WERI-Rb-1 (cell line): ENCODE results near the gene ARHGAP24.

Experiments
- DNase-seq: peaks from one replicate; pipeline ENCODE4 v3.0.0-alpha.2; 2020
- H3K27ac ChIP-seq: fragments of 250-450 bp; sonication (Bioruptor Pico); 2 replicates; pipeline ENCODE4 v1.5.1; 2020; ENCODE audit warnings: mild to moderate bottlenecking, moderate library complexity
- H3K27me3 ChIP-seq: fragments of 250-450 bp; sonication (Bioruptor Pico); 2 replicates; pipeline ENCODE4 v1.5.1; 2021; ENCODE audit warnings: mild to moderate bottlenecking, low read depth, moderate library complexity; ENCODE audit not compliant: insufficient read depth, severe bottlenecking
- H3K36me3 ChIP-seq: fragments of 250-450 bp; sonication (Bioruptor Pico); 2 replicates; pipeline ENCODE4 v1.5.1; 2020; ENCODE audit warnings: mild to moderate bottlenecking, moderate library complexity
- H3K4me3 ChIP-seq: 2 replicates; pipeline ENCODE4 v1.5.1; 2011; ENCODE audit warnings: low read depth, mild to moderate bottlenecking, control low read depth, low read length
- H3K9me3 ChIP-seq: fragments of 250-450 bp; sonication (Bioruptor Pico); 2 replicates; pipeline ENCODE4 v1.5.1; 2021; ENCODE audit warnings: mild to moderate bottlenecking, moderate library complexity; ENCODE audit not compliant: severe bottlenecking
- CTCF ChIP-seq: IDR thresholded peaks from 2 replicates; pipeline ENCODE4 v1.5.1; 2011; ENCODE audit warnings: low read depth, mild to moderate bottlenecking, control low read depth, inconsistent platforms, low read length

Gene ARHGAP24

GRCh38 chr4:85555206-85555605 lies 80.3 kb downstream of the ARHGAP24 start:
- H3K9me3 ChIP-seq, result no peaks in the 10 kb centered on the region
- no peaks in the 10 kb centered on the region for H3K36me3 ChIP-seq
- TF ChIP-seq CTCF, result no peak
- no peak for DNase-seq
- no peak overlapping the region for H3K27ac ChIP-seq
- no peak overlapping the region for H3K4me3 ChIP-seq
- H3K27me3 ChIP-seq, result no peaks in the 10 kb centered on the region

- Histone ChIP-seq H3K4me3 (no peak overlapping the region), H3K27me3 (no peaks in the 10 kb centered on the region), H3K27ac (no peak overlapping the region), H3K36me3 (no peaks in the 10 kb centered on the region), H3K9me3 (no peaks in the 10 kb centered on the region)
- TF ChIP-seq CTCF, result no peak
- no peak for DNase-seq
Measured at GRCh38 chr4:85556283-85556682, 81.3 kb downstream of the ARHGAP24 start.

DNA sequence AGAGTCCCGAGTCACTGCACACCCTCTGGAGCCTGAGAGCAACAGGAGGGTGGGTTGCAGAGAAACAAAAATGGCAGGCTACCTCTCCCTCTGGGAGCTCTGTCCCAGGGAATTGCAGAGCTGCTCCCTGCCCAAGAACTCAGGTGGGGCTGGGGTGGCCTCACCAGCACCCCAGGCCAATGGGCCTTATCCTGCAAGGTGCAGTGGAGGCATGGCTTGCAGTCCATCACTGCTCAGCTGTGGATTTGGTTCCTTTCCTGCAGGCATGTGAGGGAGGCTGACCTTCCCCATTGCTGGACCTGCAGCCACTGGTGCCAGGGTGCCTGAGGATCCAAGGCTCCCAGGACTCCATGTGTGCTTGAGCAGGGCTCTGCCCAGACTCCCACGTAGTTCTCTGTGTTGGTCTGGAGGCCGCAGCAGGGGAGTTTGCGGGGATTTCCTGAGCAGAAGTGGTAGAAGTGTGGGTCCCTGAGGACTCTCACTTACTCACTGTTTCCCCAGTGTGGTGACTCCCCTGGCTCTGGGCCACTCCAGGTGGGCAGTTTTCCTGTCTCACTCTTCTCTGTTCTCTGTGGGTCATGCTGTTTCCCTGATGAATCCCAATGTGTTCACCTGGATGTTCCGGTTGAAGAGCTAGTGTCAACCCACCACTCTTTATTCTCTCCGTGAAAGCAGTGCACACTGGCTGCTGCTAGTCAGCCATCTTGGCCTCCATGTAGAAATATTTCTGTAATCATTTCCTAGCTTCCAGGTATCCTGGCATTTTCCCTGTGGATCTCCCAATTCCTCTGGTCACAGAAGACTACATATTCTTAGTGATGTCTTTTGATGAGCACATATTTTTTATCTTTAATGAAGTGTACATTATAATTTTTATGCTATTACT lies 82.3 kb downstream of the ARHGAP24 start:
- no peaks in the 10 kb centered on the region for H3K9me3 ChIP-seq
- no peaks in the 10 kb centered on the region for H3K36me3 ChIP-seq
- H3K27me3 ChIP-seq, result no peaks in the 10 kb centered on the region
- H3K27ac ChIP-seq, result no peak overlapping the region
- H3K4me3 ChIP-seq, result no peak overlapping the region
- TF ChIP-seq CTCF, result no peak
- no peak for DNase-seq

GRCh38 chr4:85565761-85566480 lies 91.0 kb downstream of the ARHGAP24 start:
- no peak for TF ChIP-seq CTCF
- no peaks in the 10 kb centered on the region for H3K27me3 ChIP-seq

DNA sequence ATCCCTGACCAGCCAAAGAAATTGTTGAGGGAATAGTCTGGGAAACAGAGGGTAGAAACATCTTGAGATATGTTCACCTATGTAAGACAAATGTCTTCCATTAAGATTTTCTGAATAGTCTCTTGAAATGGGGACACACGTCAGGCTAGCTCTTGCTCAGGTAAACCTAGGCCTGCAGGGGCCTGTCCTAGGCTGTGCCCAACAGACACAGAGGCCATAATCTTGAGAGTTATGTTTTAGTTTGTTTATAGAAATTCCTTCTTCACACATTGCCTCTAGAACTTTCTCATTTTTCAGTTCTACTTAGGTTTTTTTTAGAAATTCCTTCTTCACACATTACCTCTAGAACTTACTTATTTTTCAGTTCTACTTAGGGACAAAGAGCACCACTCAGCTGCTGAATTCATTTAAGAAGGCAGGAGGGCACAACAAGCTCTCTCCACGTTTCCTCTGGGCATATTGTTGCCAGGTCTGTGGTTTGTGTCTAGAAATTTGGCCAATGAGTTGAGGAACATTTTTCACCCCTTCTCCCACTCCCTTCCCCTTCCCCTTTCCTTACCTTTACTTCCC lies 94.9 kb downstream of the ARHGAP24 start:
- DNase-seq, result no peak
- Histone ChIP-seq H3K27ac (no peak overlapping the region), H3K9me3 (no peaks in the 10 kb centered on the region), H3K27me3 (no peaks in the 10 kb centered on the region), H3K4me3 (no peak overlapping the region), H3K36me3 (no peaks in the 10 kb centered on the region)
- no peak for TF ChIP-seq CTCF

More at GRCh38 chr4:85565761-85566480, 91.0 kb downstream of the ARHGAP24 start:
- Histone ChIP-seq H3K4me3 (no peak overlapping the region), H3K36me3 (no peaks in the 10 kb centered on the region), H3K9me3 (no peaks in the 10 kb centered on the region), H3K27ac (no peak overlapping the region)
- DNase-seq, result no peak
